NCI-H526 treated with DMSO at 0.1 percent for 48 hours (cell line): Measurements from ENCODE around the gene NGEF.

Experiments
- DNase-seq: peaks from one replicate; lab custom pipeline; 2025; lab: John Stamatoyannopoulos, UW

NGEF gene

GRCh38 chr2:233042549-233042948 is 29.5 kb upstream of the NGEF start:
- DNase-seq: no peak

- DNase-seq: no peak
These were observed 28.8 kb upstream of the NGEF start for GRCh38 chr2:233041722-233042323.

GRCh38 chr2:233040571-233040970 is 27.5 kb upstream of the NGEF start:
- DNase-seq: no peak

DNA sequence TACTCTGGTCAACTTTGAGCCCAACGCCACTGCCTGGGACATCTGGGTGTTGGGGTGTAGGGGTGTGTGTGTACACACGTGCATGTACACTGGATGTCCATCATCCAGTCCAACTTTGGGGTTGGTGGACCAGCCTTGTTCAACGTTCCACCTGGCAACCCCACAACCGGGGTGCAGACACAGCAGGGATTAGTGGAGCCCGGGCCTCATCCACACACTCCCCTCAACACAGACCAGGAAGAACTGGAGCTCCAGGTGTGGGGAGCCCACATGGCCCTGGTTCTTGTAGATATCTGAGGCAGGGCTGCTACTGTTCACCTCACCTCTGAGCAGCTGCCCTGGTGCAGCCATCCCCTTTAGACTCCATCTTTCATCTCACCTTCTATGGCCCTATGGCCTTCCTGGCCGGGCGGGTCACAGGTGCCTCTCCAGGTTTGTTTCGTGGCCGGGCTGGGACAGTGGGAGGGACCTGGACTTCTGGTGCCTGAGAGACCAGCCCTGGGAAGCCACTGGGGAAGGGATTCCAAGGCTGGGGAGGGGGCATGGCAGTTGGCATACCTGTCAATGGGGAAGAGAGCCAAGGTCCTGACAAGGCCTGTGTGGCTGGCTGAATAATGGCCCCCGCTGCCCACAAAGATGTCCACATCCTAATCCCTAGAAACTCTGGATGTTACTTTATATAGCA is 26.9 kb upstream of the NGEF start:
- DNase-seq: no peak

- DNase-seq: no peak
These were observed 26.3 kb upstream of the NGEF start for GRCh38 chr2:233039212-233039845.

DNA sequence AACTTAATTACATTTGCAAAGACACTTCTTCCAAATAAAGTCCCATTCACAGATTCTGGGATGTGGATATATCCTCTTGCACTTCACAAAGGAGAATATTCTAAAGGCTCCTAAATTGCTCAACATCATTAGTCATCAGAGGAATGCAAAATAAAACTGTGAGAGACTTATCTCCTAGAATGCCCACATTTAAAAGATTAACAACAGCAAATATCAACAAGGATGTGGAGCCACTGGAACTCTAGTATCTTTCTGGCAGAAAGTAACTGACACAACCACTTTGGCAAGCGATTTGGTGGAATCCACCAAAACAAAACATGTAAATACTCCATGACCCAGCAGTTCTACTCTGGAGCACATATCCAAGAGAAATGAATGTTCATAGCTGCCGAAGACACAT is 24.0 kb upstream of the NGEF start:
- DNase-seq: no peak

GRCh38 chr2:233036162-233036838 is 23.2 kb upstream of the NGEF start:
- no peak for DNase-seq

DNA sequence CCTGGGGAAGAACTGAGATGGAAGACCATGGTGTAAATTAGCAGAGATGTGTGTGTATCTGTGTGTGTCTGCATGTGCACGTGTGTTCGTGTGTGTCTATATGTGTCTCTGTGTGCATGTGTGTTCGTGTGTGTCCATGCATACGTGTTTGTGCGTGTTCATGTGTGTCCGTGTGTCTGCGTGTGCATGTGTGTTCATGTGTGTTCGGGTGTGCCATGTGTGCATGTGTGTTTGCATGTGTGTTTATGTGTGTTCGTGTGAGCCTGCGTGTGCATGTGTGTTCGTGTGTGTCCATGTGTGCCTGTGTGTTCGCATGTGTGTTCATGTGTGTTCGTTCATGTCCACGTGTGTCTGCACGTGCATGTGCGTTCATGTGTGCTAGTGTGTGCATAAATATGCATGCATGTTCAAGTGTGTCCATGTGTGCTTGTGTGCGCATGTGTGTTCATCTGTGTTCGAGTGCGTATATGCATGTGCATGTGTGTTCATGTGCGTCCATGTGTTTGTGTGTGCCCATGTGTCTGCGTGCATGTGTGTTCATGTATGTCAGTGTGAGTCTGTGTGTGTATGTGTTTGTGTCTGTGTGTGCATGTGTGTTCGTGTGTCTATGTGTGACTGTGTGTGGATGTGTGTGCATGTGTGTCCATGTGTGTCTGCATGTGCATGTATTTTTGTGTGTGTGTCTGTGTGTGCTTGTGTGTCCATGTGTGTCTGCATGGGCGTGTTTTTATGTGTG is 22.5 kb upstream of the NGEF start:
- DNase-seq: no peak

- DNase-seq: no peak
These were observed 21.2 kb upstream of the NGEF start for GRCh38 chr2:233034091-233034882.

- no peak for DNase-seq
These were observed 20.6 kb upstream of the NGEF start for GRCh38 chr2:233033672-233034071.

- no peak for DNase-seq
These were observed 19.7 kb upstream of the NGEF start, which contains the start of gene NEU2 for GRCh38 chr2:233032551-233033320. Gene NEU2, plus strand, starts transcription at chr2:233032672. Its CDS starts 0 bp downstream, at chr2:233032672.

GRCh38 chr2:233031556-233032500 is 18.8 kb upstream of the NGEF start:
- DNase-seq: no peak

DNA sequence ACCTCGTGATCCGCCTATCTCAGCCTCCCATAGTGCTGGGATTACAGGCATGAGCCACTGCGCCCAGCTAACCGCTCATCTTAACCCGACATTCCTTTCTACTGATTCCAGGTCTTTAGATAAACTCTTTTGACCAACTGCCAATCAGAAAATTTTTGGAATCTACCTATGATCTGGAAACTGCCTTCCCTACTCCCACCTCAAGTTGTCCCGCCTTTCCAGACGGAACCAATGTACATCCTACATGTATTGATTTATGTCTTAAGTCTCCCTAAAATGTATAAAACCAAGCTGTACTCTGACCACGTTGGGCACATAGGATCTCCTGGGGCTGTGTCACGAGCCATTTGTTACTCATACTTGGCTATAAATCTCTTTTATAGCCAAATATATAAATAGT is 16.3 kb upstream of the NGEF start:
- no peak for DNase-seq

DNA sequence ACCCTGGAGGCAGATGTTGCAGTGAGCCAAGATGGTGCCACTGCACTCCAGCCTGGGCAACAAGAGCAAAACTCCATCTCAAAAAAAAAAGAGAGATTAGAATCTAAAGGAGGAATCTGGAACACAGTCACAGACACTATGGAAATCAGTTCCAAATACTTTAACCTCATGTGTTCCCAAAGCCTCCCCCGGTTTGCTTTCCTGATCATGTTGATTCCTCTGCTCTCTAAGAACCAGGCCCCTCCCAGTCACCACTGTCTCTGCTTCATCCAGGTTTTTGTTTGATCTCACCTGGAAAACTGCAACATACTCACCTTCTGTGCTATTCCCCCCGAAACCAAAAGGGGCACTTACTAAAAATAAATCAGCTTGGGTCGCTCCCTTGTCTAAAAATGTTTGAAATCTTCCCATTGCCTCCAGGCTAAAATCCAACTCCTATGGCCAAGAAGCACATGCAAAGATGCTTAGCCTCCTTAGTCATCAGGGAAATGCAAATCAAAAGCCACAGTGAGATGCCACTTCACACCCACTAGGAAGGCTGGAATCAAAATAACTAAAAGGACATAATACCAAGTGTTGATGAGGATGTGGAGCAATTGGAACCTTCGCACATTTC is 13.2 kb upstream of the NGEF start:
- DNase-seq: no peak

GRCh38 chr2:233025706-233026105 is 12.7 kb upstream of the NGEF start:
- DNase-seq: no peak

DNA sequence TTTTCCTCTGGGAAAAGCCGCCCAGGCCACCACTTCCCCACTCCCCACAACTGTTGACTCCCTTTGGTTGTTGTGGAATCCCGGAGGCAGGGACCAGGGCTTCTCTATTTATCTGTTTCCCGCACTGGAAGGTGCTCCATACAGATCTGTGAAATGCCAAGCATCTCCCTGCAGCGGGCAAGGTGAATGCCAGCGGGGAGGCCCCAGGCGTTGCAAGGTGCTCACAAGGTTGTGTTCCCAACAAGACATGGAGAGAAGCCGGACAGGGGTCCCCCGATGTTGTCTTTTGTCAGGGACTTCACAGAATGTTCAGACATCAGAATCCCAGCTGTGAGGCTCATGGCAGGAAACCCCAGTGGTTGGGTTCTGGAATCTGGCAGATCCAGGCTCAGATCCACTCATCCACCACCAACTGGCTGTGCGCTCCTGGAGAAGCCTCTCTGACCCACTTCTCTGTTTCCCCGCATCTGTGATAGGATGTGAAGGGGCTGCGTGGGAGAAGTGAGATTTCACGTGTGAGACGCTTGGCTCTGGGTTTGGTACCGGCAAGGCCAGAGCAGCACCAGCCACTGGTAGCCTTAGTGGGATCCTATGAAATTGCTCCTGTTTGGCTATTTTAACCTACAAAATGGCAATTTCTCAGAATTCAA is 10.8 kb upstream of the NGEF start:
- no peak for DNase-seq

DNA sequence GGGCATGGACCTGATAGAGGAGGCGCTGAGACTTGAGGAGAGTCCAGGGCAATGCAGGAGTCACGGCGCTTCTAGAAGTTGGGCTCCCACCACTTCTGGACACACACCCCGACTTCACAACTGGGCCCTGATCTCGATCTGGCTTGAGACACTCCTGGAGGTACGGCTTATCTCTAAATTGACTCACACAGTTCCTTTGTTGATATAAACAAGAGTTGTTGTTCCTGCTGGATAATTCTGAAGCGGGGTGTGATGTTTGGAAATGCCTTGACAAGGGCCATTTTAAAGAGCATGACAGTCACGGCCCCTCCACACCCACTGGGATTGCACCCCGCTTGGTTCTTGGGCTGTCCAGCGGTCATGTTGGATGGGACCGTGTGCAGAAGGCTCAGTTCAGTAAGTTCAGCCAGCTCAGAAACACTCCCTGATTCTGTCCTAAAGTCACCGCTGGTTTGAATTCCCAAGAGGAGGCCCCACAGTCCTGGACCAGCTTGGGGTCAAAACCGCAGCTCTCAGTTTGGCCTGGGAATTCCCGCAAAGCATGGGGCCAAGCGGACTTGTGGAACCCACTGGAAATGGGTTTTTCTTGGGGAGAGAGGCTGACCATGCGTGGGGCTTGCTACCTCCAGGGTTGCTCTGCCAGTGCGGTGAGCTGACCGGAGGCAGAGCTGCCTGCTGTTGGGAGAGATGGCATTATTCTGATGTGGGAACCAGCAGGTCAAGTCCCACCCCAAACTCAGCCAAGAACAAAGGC is 10.1 kb upstream of the NGEF start:
- DNase-seq: no peak

DNA sequence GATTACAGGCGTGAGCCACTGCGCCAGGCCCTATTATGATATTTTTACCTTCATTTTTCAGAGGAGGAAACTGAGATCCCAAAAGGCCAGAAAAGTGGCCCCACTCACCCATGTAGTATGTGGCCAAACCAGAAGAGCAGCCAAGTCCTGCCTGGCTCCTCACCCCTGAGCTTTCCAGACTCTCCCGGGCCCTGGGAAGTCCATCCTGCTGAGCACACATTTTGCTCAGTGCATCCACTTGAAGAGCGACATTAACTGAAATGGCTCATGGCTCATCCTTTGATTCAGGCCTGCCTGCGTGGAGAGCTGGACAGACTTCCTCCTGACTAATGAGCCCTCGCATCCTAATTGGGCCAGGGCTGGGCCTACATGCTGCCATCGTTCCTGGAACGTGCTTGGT is 9.5 kb upstream of the NGEF start:
- DNase-seq: no peak
